ENCODE measurements around the gene TOP2B.

The TOP2B gene

GRCh38 chr3:25564075-25564474, 100.6 kb downstream of the TOP2B start:
- DNase-seq (ENCODE audit: extremely low read depth in 1 of 2, low read depth in 1 of 2), result no peak

- no peak for DNase-seq (ENCODE audit: extremely low read depth in 1 of 2, low read depth in 1 of 2)
Observed at GRCh38 chr3:25563601-25564000, 101.1 kb downstream of the TOP2B start.

GRCh38 chr3:25558796-25559195, 105.9 kb downstream of the TOP2B start:
- DNase-seq (ENCODE audit: extremely low read depth in 1 of 2, low read depth in 1 of 2), result no peak

GRCh38 chr3:25558121-25558520, 106.6 kb downstream of the TOP2B start:
- DNase-seq (ENCODE audit: extremely low read depth in 1 of 2, low read depth in 1 of 2), result no peak

GRCh38 chr3:25557694-25558093, 107.0 kb downstream of the TOP2B start:
- DNase-seq (ENCODE audit: extremely low read depth in 1 of 2, low read depth in 1 of 2), result no peak

- DNase-seq (ENCODE audit: extremely low read depth in 1 of 2, low read depth in 1 of 2), result no peak
Observed at GRCh38 chr3:25556447-25556846, 108.3 kb downstream of the TOP2B start.

- DNase-seq (ENCODE audit: extremely low read depth in 1 of 2, low read depth in 1 of 2), result no peak
Observed at GRCh38 chr3:25555695-25556437, 108.8 kb downstream of the TOP2B start.

GRCh38 chr3:25554376-25554775, 110.3 kb downstream of the TOP2B start:
- no peak for DNase-seq (ENCODE audit: extremely low read depth in 1 of 2, low read depth in 1 of 2)

- no peak for DNase-seq (ENCODE audit: extremely low read depth in 1 of 2, low read depth in 1 of 2)
Observed at GRCh38 chr3:25552251-25552650, 112.5 kb downstream of the TOP2B start.

GRCh38 chr3:25548836-25549235, 115.9 kb downstream of the TOP2B start:
- no peak for DNase-seq (ENCODE audit: extremely low read depth in 1 of 2, low read depth in 1 of 2)

- DNase-seq (ENCODE audit: extremely low read depth in 1 of 2, low read depth in 1 of 2), result no peak
Observed at GRCh38 chr3:25547943-25548674, 116.6 kb downstream of the TOP2B start.
